Measurements from ENCODE around the gene BCR.

The BCR gene

DNA sequence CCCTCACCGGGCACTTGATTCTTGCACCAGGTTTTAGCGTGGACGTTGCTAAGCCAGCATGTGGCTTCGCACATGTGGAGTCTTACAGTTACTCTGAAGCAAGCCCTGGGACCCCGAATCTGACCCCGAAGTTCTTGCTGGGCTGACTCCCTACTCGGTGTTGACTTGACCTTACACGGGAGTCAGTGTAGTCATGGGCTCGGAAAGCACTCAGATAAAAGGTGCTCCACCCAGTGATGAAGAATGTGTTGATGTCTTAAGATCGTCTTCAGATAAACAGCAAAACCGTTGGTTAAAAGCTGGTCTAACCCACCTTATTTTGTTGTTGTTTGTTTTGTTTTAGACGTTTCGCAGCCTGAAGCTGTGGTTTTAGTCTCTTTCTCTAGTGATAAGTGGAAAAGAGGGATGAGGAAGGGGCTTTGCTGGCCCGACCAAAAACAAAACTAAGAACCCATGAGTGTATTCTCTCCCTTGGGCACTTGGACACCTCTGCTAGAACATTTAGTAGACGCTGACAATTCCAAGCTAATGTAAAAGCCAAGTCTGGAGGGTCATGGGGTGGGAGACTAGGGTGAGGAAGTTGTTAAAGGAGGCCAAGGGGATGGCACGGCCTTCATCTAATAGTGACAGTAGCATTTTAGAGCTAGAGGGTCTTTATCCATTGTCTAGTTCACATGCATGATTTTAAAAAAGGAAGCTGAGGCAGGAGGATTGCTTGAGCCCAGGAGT is 69.9 kb downstream of the BCR start:
- H3K9me3 ChIP-seq (ENCODE audit: control insufficient read depth, low read depth, low read length) = no peaks in the 10 kb centered on the region
- no peaks in the 10 kb centered on the region for H3K27me3 ChIP-seq (ENCODE audit: control insufficient read depth, insufficient read depth, low read length)
- no peak overlapping the region for H3K9ac ChIP-seq (ENCODE audit: low read length)
- H3K36me3 ChIP-seq (ENCODE audit: control insufficient read depth, low read depth, low read length) = peaks cover 13% of the 10 kb centered on the region
- H3K4me1 ChIP-seq (ENCODE audit: control insufficient read depth, low read depth, low read length) = peaks cover 60% of the 10 kb centered on the region
- no peak overlapping the region for H3K4me3 ChIP-seq (ENCODE audit: low read length)
- no peak overlapping the region for H3K27ac ChIP-seq (ENCODE audit: low read length)

DNA sequence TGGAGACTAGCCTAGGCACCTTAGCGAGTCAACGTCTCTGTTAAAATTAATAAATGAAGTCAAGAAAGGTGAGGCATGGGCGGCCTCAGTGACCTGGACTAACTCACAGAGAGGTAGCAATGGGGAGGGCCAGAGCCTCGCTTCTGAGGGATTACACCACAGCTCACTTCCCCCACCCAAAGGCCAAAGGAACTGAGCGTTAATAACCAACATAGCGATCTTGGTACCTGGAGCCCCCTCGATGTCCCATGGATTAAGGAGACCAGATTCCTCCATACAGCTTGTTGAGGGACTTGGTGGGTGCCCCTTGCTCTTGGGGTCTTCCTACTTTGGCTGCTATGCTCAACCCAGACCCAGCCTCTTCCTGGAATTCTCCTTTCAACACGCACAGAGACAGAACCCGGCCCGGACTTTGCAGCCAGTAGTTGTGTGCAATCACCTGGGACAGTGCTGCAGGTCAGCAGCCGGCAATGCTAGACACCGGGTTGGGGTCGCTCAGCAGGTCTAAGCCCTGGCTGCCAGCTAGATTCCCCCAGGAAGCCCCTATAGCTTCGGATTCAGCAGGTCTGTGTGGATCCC is 70.6 kb downstream of the BCR start:
- peaks cover 17% of the 10 kb centered on the region for H3K36me3 ChIP-seq (ENCODE audit: control insufficient read depth, low read depth, low read length)
- no peaks in the 10 kb centered on the region for H3K9me3 ChIP-seq (ENCODE audit: control insufficient read depth, low read depth, low read length)
- no peaks in the 10 kb centered on the region for H3K27me3 ChIP-seq (ENCODE audit: control insufficient read depth, insufficient read depth, low read length)
- peaks cover 58% of the 10 kb centered on the region for H3K4me1 ChIP-seq (ENCODE audit: control insufficient read depth, low read depth, low read length)
- no peak overlapping the region for H3K9ac ChIP-seq (ENCODE audit: low read length)
- H3K27ac ChIP-seq (ENCODE audit: low read length) = no peak overlapping the region
- no peak overlapping the region for H3K4me3 ChIP-seq (ENCODE audit: low read length)

DNA sequence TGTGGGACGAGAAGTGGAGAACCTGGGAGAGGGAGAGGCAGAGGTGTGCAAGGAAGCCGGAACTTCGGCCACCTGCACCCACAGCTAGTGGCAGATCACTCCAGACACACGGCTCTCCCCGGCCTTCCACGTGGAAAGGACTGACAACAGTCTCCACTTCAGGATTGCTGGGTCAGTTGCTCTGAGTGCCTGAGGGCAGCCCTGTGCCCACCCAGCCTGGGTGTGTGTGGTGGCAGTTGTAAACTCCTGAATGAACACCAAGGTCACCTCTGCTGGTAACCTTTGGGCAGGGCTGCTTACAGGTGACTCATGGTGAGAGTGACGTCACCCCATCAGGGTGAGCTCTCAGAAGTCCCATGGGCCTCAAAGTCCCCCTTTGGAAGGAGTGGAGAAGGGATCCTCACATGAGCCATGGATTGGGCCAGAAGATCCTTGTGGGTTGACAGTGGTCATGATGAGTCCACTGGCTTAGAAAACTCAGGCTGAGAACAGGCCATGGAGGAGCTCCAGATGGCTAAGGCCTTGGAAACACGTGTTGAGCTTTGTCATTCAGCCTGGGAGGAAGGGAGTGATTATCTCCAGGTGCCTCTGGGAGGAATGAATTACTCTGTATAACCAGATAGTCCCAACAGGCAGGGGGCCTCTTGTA is 71.3 kb downstream of the BCR start:
- Histone ChIP-seq H3K9ac (ENCODE audit: low read length) (no peak overlapping the region), H3K4me1 (ENCODE audit: control insufficient read depth, low read depth, low read length) (peaks cover 53% of the 10 kb centered on the region), H3K27me3 (ENCODE audit: control insufficient read depth, insufficient read depth, low read length) (no peaks in the 10 kb centered on the region), H3K4me3 (ENCODE audit: low read length) (no peak overlapping the region), H3K9me3 (ENCODE audit: control insufficient read depth, low read depth, low read length) (no peaks in the 10 kb centered on the region), H3K27ac (ENCODE audit: low read length) (no peak overlapping the region), H3K36me3 (ENCODE audit: control insufficient read depth, low read depth, low read length) (peaks cover 17% of the 10 kb centered on the region)

DNA sequence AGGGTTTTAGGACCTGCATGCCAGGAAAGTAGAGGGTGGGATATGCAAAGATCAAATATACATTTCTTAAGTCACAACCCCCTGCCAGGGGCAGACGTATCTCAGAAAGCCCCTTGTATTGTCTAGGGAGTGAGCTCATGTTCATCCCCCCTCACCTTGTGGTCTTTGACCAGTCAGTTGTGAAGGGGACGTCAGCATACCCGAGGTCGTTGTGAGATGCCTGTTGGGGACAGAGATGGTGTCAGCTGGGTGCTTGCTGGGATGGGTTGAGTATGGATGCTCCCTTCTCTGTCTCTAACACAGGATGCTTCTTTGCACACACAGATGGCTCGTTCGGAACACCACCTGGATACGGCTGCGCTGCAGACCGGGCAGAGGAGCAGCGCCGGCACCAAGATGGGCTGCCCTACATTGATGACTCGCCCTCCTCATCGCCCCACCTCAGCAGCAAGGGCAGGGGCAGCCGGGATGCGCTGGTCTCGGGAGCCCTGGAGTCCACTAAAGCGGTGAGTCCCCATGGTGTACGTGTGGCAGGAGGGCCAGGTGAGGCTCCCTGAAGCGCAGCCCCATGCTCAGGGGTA is 73.3 kb downstream of the BCR start:
- peaks cover 24% of the 10 kb centered on the region for H3K36me3 ChIP-seq (ENCODE audit: control insufficient read depth, low read depth, low read length)
- H3K27me3 ChIP-seq (ENCODE audit: control insufficient read depth, insufficient read depth, low read length) = no peaks in the 10 kb centered on the region
- H3K9ac ChIP-seq (ENCODE audit: low read length) = no peak overlapping the region
- peaks cover 41% of the 10 kb centered on the region for H3K4me1 ChIP-seq (ENCODE audit: control insufficient read depth, low read depth, low read length)
- H3K9me3 ChIP-seq (ENCODE audit: control insufficient read depth, low read depth, low read length) = no peaks in the 10 kb centered on the region
- no peak overlapping the region for H3K27ac ChIP-seq (ENCODE audit: low read length)
- no peak overlapping the region for H3K4me3 ChIP-seq (ENCODE audit: low read length)

DNA sequence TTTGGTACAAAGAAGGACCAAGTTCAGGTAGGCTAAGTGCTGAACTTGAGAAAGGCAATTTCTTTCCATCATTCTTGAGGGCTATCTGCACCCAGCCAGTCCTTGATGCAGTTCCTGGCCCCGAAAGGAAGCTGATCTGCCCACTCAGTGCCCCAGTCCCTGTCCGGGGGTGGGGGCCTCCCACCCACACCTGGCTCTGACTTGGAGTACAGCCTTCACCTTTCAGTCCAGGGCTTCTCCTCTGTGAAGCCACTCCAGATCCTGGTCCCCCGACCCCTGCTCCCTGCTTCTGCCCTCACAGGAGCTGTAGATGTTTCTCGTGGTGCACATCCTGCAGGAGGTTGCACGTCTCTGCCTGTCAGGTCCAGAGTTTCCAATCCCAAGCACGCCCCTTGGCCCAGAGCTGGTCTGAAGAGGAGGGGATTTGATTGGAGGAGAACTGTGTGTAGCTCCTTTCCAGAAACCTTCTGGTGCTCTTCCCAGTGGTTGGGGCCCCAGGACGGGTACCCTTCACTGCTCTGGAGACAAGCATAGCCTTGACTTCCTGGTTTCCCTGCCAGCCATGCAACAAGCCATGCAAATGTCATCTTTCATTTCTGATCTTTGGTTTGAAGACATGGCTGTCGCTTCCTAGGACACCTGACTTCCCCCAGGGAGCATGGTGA is 75.3 kb downstream of the BCR start:
- H3K4me1 ChIP-seq (ENCODE audit: control insufficient read depth, low read depth, low read length) = peaks cover 29% of the 10 kb centered on the region
- no peak overlapping the region for H3K9ac ChIP-seq (ENCODE audit: low read length)
- H3K27me3 ChIP-seq (ENCODE audit: control insufficient read depth, insufficient read depth, low read length) = no peaks in the 10 kb centered on the region
- no peak overlapping the region for H3K4me3 ChIP-seq (ENCODE audit: low read length)
- no peak overlapping the region for H3K27ac ChIP-seq (ENCODE audit: low read length)
- H3K9me3 ChIP-seq (ENCODE audit: control insufficient read depth, low read depth, low read length) = no peaks in the 10 kb centered on the region
- H3K36me3 ChIP-seq (ENCODE audit: control insufficient read depth, low read depth, low read length) = peaks cover 24% of the 10 kb centered on the region

DNA sequence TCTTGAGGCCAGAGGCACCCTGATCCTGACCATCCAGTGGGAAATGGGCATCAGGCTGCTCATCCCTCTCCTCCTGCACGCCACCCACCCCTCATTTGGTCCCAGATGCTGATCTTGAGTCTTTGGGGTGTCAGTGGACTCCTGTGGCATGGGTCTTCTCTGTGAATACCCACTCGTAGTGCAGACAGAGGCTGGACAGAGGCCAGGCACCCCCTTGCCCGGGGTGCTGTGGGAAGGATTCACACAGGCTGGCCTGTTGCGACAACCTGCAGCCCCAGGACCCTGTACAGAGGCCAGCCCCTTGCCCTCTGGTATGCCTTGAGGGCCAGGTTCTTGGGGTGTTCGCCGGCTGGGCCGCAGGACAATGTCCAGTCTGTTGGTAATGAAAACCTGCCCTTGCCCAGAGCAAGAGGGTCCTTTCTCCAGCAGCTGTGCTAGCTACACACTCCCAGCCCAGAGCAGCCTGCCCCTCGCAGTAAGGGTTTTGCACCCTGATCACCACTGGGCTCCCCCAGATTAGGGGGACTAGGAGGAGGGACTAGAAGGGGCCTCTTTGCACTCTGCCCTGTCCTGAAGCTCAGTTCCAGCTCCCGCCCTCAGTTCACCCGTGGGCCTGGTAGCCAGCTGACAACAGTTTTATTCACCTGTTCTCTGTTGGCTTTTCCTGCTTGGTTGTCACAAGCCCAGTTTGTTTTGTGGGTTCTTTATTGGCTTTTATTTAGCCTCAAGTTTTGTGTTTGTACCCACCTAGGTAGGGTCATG is 76.0 kb downstream of the BCR start:
- Histone ChIP-seq H3K9me3 (ENCODE audit: control insufficient read depth, low read depth, low read length) (no peaks in the 10 kb centered on the region), H3K9ac (ENCODE audit: low read length) (no peak overlapping the region), H3K27me3 (ENCODE audit: control insufficient read depth, insufficient read depth, low read length) (no peaks in the 10 kb centered on the region), H3K4me3 (ENCODE audit: low read length) (no peak overlapping the region), H3K27ac (ENCODE audit: low read length) (no peak overlapping the region), H3K4me1 (ENCODE audit: control insufficient read depth, low read depth, low read length) (peaks cover 24% of the 10 kb centered on the region), H3K36me3 (ENCODE audit: control insufficient read depth, low read depth, low read length) (peaks cover 28% of the 10 kb centered on the region)

DNA sequence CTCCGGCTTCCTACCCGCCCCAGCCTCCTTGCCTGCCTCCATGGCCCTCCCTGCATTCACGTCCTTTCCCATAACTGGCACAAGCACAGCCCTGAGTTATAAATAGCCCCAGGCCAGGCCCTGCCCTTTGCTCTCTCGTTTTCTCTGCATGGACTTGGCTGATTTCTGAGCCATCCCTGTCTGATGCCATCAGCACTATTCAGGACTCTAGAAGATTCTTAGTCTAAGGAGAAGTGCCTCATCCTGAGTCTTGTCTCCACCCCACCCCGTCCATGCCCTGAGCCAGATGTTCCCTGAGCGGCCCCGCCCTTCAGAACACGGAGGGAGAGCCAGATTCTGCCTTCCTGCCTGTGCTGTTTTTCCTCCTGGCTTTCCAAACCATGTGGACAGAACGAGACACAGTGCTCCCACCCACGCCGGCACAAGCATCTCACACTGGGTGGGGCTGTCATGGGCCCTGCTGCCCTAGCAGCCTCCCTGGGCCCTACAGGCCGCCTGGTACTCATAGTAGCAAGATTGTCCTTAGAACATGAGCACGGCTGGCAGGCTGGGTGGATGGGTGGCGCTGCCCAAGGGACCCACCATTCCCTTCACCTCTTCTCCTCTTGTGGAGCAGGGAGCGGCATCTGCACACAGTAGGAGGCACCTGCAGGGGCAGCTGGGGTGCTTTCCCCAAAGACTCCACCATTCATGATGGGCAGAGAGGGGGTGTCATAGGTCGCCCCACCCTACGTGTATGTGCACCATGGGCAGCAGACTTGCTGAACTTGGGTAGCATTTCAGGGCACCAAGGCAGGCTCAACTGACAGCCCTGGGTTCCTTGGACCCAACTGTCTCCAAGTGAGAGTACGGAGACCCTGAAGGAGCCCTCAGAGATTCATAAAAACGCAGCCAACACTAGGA is 76.9 kb downstream of the BCR start:
- Histone ChIP-seq H3K4me3 (ENCODE audit: low read length) (no peak overlapping the region), H3K36me3 (ENCODE audit: control insufficient read depth, low read depth, low read length) (peaks cover 34% of the 10 kb centered on the region), H3K9ac (ENCODE audit: low read length) (no peak overlapping the region), H3K9me3 (ENCODE audit: control insufficient read depth, low read depth, low read length) (no peaks in the 10 kb centered on the region), H3K27ac (ENCODE audit: low read length) (no peak overlapping the region), H3K4me1 (ENCODE audit: control insufficient read depth, low read depth, low read length) (peaks cover 16% of the 10 kb centered on the region), H3K27me3 (ENCODE audit: control insufficient read depth, insufficient read depth, low read length) (no peaks in the 10 kb centered on the region)

DNA sequence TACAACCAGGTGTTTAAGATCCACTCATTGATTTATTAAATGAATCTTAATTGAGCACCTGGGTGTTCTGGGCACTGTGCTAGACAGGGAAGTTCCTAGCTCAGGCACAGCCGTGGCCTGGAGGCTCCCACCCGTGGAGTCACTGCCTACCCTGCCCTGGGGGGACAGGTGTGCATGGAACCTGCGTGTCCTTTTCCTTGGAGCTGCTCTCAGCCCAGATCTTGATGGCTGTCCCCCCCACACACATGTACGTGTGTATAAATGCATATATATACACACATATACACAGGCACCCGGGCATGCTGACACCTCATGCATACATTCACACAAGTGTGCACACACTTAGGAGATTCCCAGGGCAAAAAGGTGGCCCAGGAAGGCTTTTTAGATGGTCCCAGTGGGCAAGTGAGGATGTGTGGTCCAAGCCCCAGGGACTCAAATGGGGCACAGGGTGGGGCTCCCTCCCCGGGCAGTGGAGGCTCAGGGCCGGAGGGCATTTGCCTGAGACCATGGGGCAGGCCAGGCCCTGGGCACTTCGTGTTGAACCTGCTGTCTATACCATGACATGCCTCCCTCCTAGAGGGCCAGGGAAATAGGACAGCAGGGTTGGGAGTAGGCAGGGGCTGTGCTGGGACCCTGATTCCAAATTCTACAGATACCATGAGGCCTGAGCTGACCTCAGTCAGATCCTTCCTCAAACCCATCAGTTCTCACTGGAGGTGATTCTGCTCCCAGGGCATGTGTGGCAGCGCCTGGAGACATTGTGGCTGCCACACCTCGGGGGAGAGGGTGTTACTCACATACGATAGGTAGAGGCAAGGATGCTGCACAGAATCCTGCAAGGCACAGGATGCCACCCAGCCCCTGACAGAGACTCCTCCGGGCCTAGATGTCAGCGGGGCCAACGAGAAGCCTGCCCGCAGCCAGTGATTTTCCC is 77.8 kb downstream of the BCR start:
- no peak overlapping the region for H3K4me3 ChIP-seq (ENCODE audit: low read length)
- H3K4me1 ChIP-seq (ENCODE audit: control insufficient read depth, low read depth, low read length) = peaks cover 10% of the 10 kb centered on the region
- no peaks in the 10 kb centered on the region for H3K27me3 ChIP-seq (ENCODE audit: control insufficient read depth, insufficient read depth, low read length)
- H3K27ac ChIP-seq (ENCODE audit: low read length) = no peak overlapping the region
- no peak overlapping the region for H3K9ac ChIP-seq (ENCODE audit: low read length)
- peaks cover 35% of the 10 kb centered on the region for H3K36me3 ChIP-seq (ENCODE audit: control insufficient read depth, low read depth, low read length)
- H3K9me3 ChIP-seq (ENCODE audit: control insufficient read depth, low read depth, low read length) = no peaks in the 10 kb centered on the region

DNA sequence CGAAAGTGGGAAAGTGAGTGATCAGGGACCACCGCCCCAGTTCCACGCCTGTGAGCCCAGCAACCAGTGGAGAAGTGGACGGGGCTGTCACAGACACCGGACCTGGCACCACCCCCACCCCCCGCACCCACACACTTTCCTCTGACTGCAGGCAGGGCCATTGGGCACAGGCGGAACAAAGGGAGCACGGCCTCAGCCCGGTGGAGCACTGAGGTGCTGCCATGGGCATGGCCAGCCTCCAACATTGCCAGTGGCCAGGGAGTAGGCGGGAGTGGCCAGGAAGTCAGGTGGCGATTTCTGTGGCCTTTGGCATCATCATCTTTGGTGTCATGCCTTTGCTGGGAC is 78.5 kb downstream of the BCR start:
- Histone ChIP-seq H3K4me1 (ENCODE audit: control insufficient read depth, low read depth, low read length) (peaks cover 4% of the 10 kb centered on the region), H3K36me3 (ENCODE audit: control insufficient read depth, low read depth, low read length) (peaks cover 40% of the 10 kb centered on the region), H3K27ac (ENCODE audit: low read length) (no peak overlapping the region), H3K4me3 (ENCODE audit: low read length) (no peak overlapping the region), H3K9me3 (ENCODE audit: control insufficient read depth, low read depth, low read length) (no peaks in the 10 kb centered on the region), H3K9ac (ENCODE audit: low read length) (no peak overlapping the region), H3K27me3 (ENCODE audit: control insufficient read depth, insufficient read depth, low read length) (no peaks in the 10 kb centered on the region)

Data from iPS-18a (cell line).